Nephron (organoid): Measurements from ENCODE around the gene NAGLU.

Experiments used
- H3K27ac Mint-ChIP-seq, 3 experiments: 2 replicates each; pipeline ENCODE4 v1.8.0; 2020; ENCODE audit warnings: mixed read lengths in 3 of 3, mild to moderate bottlenecking in 2 of 3, moderate library complexity in 1 of 3
- H3K27me3 Mint-ChIP-seq: 2 replicates; pipeline ENCODE4 v1.8.0; 2021; ENCODE audit warnings: low read depth, mild to moderate bottlenecking, moderate library complexity, mixed read lengths
- H3K36me3 Mint-ChIP-seq: 2 replicates; pipeline ENCODE4 v1.8.0; 2020; ENCODE audit warnings: low read depth, mixed read lengths
- H3K4me1 Mint-ChIP-seq: 2 replicates; pipeline ENCODE4 v1.8.0; 2020; ENCODE audit warnings: mixed read lengths
- H3K4me3 Mint-ChIP-seq, 3 experiments: 2 replicates each; pipeline ENCODE4 v1.8.0; 2020; ENCODE audit warnings: mild to moderate bottlenecking in 3 of 3, mixed read lengths in 3 of 3, moderate library complexity in 2 of 3
- H3K9me3 Mint-ChIP-seq: 2 replicates; pipeline ENCODE4 v1.8.0; 2020; ENCODE audit warnings: mixed read lengths
- CTCF ChIP-seq, 3 experiments: fragments of 200-600 bp; sonication (generic); IDR thresholded peaks; one replicate each; pipeline ENCODE4 v1.5.0; 2021; ENCODE audit warnings: antibody characterized with exemption in 3 of 3; ENCODE audit not compliant: unreplicated experiment in 3 of 3

Gene NAGLU

GRCh38 chr17:42522263-42522790 lies 13.7 kb upstream of the NAGLU start:
- TF ChIP-seq CTCF (IDR thresholded peaks at IDR 0.05; ENCODE audit: unreplicated experiment in 3 of 3): no peak
- peak overlapping the region; percentile 99 to 100 (median 100) for H3K27ac Mint-ChIP-seq
- peaks cover 74% of the 10 kb centered on the region for H3K4me1 Mint-ChIP-seq
- peaks cover 8% of the 10 kb centered on the region for H3K36me3 Mint-ChIP-seq
- H3K27me3 Mint-ChIP-seq: no peaks in the 10 kb centered on the region
- peak overlapping the region; percentile 12 to 54 (median 44) for H3K4me3 Mint-ChIP-seq
- H3K9me3 Mint-ChIP-seq: no peaks in the 10 kb centered on the region

- H3K4me3 Mint-ChIP-seq: peak overlapping the region in 2 of 3 experiments; percentile 44 to 54
- H3K27ac Mint-ChIP-seq: peak overlapping the region; percentile 99 to 100 (median 100)
- no peaks in the 10 kb centered on the region for H3K27me3 Mint-ChIP-seq
- H3K9me3 Mint-ChIP-seq: no peaks in the 10 kb centered on the region
- no peak for TF ChIP-seq CTCF (IDR thresholded peaks at IDR 0.05; ENCODE audit: unreplicated experiment in 3 of 3)
- H3K4me1 Mint-ChIP-seq: peaks cover 71% of the 10 kb centered on the region
- H3K36me3 Mint-ChIP-seq: peaks cover 8% of the 10 kb centered on the region
Observed at GRCh38 chr17:42522798-42523278, 13.2 kb upstream of the NAGLU start.

- H3K36me3 Mint-ChIP-seq: peaks cover 8% of the 10 kb centered on the region
- no peaks in the 10 kb centered on the region for H3K27me3 Mint-ChIP-seq
- H3K4me3 Mint-ChIP-seq: no peak overlapping the region
- H3K27ac Mint-ChIP-seq: peak overlapping the region; percentile 11 to 99 (median 85)
- no peaks in the 10 kb centered on the region for H3K9me3 Mint-ChIP-seq
- H3K4me1 Mint-ChIP-seq: peaks cover 47% of the 10 kb centered on the region
- no peak for TF ChIP-seq CTCF (IDR thresholded peaks at IDR 0.05; ENCODE audit: unreplicated experiment in 3 of 3)
Observed at GRCh38 chr17:42525221-42525620, 10.8 kb upstream of the NAGLU start.

GRCh38 chr17:42526031-42526444 lies 10.0 kb upstream of the NAGLU start:
- peak overlapping the region; percentile 60 to 87 (median 74) for H3K27ac Mint-ChIP-seq

GRCh38 chr17:42527932-42528331 lies 8.1 kb upstream of the NAGLU start:
- peaks cover 3% of the 10 kb centered on the region for H3K36me3 Mint-ChIP-seq
- TF ChIP-seq CTCF (IDR thresholded peaks at IDR 0.05; ENCODE audit: unreplicated experiment in 3 of 3): no peak
- H3K4me3 Mint-ChIP-seq: no peak overlapping the region
- no peak overlapping the region for H3K27ac Mint-ChIP-seq
- H3K4me1 Mint-ChIP-seq: peaks cover 26% of the 10 kb centered on the region
- H3K9me3 Mint-ChIP-seq: no peaks in the 10 kb centered on the region
- no peaks in the 10 kb centered on the region for H3K27me3 Mint-ChIP-seq

More at GRCh38 chr17:42526031-42526444, 10.0 kb upstream of the NAGLU start:
- Mint-ChIP-seq H3K36me3 (peaks cover 8% of the 10 kb centered on the region), H3K4me1 (peaks cover 39% of the 10 kb centered on the region), H3K27me3 (no peaks in the 10 kb centered on the region), H3K9me3 (no peaks in the 10 kb centered on the region), H3K4me3 (no peak overlapping the region)
- TF ChIP-seq CTCF (IDR thresholded peaks at IDR 0.05; ENCODE audit: unreplicated experiment in 3 of 3): no peak

- H3K9me3 Mint-ChIP-seq: no peaks in the 10 kb centered on the region
- no peak overlapping the region for H3K4me3 Mint-ChIP-seq
- TF ChIP-seq CTCF (IDR thresholded peaks at IDR 0.05; ENCODE audit: unreplicated experiment in 3 of 3): no peak
- H3K4me1 Mint-ChIP-seq: peaks cover 27% of the 10 kb centered on the region
- H3K36me3 Mint-ChIP-seq: no peaks in the 10 kb centered on the region
- H3K27me3 Mint-ChIP-seq: no peaks in the 10 kb centered on the region
- no peak overlapping the region for H3K27ac Mint-ChIP-seq
Observed at GRCh38 chr17:42529061-42529460, 7.0 kb upstream of the NAGLU start.
